H9 (cell line): ENCODE measurements around the gene FCSK. TPM values are rescaled to one million over a fixed set of nuclear protein-coding genes. Genes with fewer than 3 reads are reported as not detected.

Experiments
- DNase-seq: peaks from one replicate; pipeline ENCODE4 v3.0.0-alpha.2; 2017
- H2AFZ ChIP-seq: one replicate; pipeline ENCODE4 v1.6.1; 2013; ENCODE audit warnings: mild to moderate bottlenecking, low read length, control low read depth, moderate library complexity
- H2AK5ac ChIP-seq: 2 replicates; pipeline ENCODE4 v1.6.1; 2013; ENCODE audit warnings: low read length, control low read depth, mixed read lengths; ENCODE audit not compliant: insufficient read length
- H2BK120ac ChIP-seq: one replicate; pipeline ENCODE4 v1.6.1; 2013; ENCODE audit warnings: low read depth, mild to moderate bottlenecking, low read length, control low read depth, inconsistent platforms; ENCODE audit not compliant: poor library complexity, severe bottlenecking
- H2BK12ac ChIP-seq: 2 replicates; pipeline ENCODE4 v1.6.1; 2013; ENCODE audit warnings: low read length, control low read depth, mixed read lengths, low read depth; ENCODE audit not compliant: insufficient read length
- H2BK15ac ChIP-seq: 2 replicates; pipeline ENCODE4 v1.6.1; 2013; ENCODE audit warnings: low read depth, low read length, control low read depth
- H2BK20ac ChIP-seq: one replicate; pipeline ENCODE4 v1.6.1; 2013; ENCODE audit warnings: low read depth, mild to moderate bottlenecking, low read length, control low read depth, inconsistent platforms; ENCODE audit not compliant: poor library complexity, severe bottlenecking
- H2BK5ac ChIP-seq: 2 replicates; pipeline ENCODE4 v1.6.1; 2013; ENCODE audit warnings: low read length, control low read depth, mixed read lengths; ENCODE audit not compliant: insufficient read length
- H3K14ac ChIP-seq: 2 replicates; pipeline ENCODE4 v1.6.1; 2013; ENCODE audit warnings: low read length, control low read depth; ENCODE audit not compliant: insufficient read depth
- H3K18ac ChIP-seq: 2 replicates; pipeline ENCODE4 v1.6.1; 2013; ENCODE audit warnings: low read depth, mild to moderate bottlenecking, mixed read lengths, low read length, control low read depth; ENCODE audit not compliant: insufficient read length
- H3K23ac ChIP-seq: 2 replicates; pipeline ENCODE4 v1.6.1; 2013; ENCODE audit warnings: low read length, control low read depth, mixed read lengths, low read depth; ENCODE audit not compliant: insufficient read length
- H3K23me2 ChIP-seq: 2 replicates; pipeline ENCODE4 v1.6.1; 2013; ENCODE audit warnings: low read depth, mild to moderate bottlenecking, mixed read lengths, low read length, control low read depth; ENCODE audit not compliant: insufficient read length, poor library complexity, severe bottlenecking
- H3K27ac ChIP-seq: 2 replicates; pipeline ENCODE4 v1.5.1; 2013; ENCODE audit warnings: low read length, control low read depth, mixed read lengths, low read depth; ENCODE audit not compliant: insufficient read length
- H3K27me3 ChIP-seq: 2 replicates; pipeline ENCODE4 v1.6.1; 2013; ENCODE audit warnings: low read length, control low read depth, inconsistent platforms; ENCODE audit not compliant: insufficient read depth
- H3K4ac ChIP-seq: 2 replicates; pipeline ENCODE4 v1.6.1; 2013; ENCODE audit warnings: low read depth, mild to moderate bottlenecking, control low read depth, inconsistent platforms, low read length, moderate library complexity
- H3K4me1 ChIP-seq: 2 replicates; pipeline ENCODE4 v1.6.1; 2013; ENCODE audit warnings: low read length, control low read depth, inconsistent platforms; ENCODE audit not compliant: insufficient read depth
- H3K4me2 ChIP-seq: 2 replicates; pipeline ENCODE4 v1.6.1; 2013; ENCODE audit warnings: low read length, control low read depth, mixed read lengths; ENCODE audit not compliant: insufficient read length, insufficient read depth
- H3K56ac ChIP-seq: 2 replicates; pipeline ENCODE4 v1.6.1; 2013; ENCODE audit warnings: low read depth, mild to moderate bottlenecking, mixed read lengths, low read length, control low read depth; ENCODE audit not compliant: insufficient read length
- H3K79me1 ChIP-seq: 2 replicates; pipeline ENCODE4 v1.6.1; 2013; ENCODE audit warnings: low read depth, mild to moderate bottlenecking, moderate library complexity, low read length, control low read depth, inconsistent platforms; ENCODE audit not compliant: insufficient read depth, poor library complexity, severe bottlenecking
- H3K79me2 ChIP-seq: 2 replicates; pipeline ENCODE4 v1.6.1; 2013; ENCODE audit warnings: low read length, control low read depth, inconsistent platforms; ENCODE audit not compliant: insufficient read depth
- H3K9ac ChIP-seq: 2 replicates; pipeline ENCODE4 v1.6.1; 2013; ENCODE audit warnings: low read length, control low read depth, mixed read lengths; ENCODE audit not compliant: insufficient read length; ENCODE audit errors: extremely low read depth
- H3K9me3 ChIP-seq: one replicate; pipeline ENCODE4 v1.6.1; 2013; ENCODE audit warnings: low read depth, low read length, inconsistent platforms; ENCODE audit not compliant: control insufficient read depth
- H3T11ph ChIP-seq: one replicate; pipeline ENCODE4 v1.6.1; 2013; ENCODE audit warnings: mild to moderate bottlenecking, low read length, control low read depth, inconsistent platforms
- H4K20me1 ChIP-seq: one replicate; pipeline ENCODE4 v1.6.1; 2013; ENCODE audit not compliant: control insufficient read depth, insufficient read length, insufficient read depth
- H4K5ac ChIP-seq: 2 replicates; pipeline ENCODE4 v1.6.1; 2013; ENCODE audit warnings: low read depth, mild to moderate bottlenecking, mixed read lengths, low read length, control low read depth; ENCODE audit not compliant: insufficient read length
- H4K8ac ChIP-seq: replicated peaks from 2 replicates; pipeline ENCODE4 v1.6.1; 2013; ENCODE audit warnings: low read length, control low read depth, mixed read lengths, low read depth; ENCODE audit not compliant: insufficient read length
- H4K91ac ChIP-seq: 2 replicates; pipeline ENCODE4 v1.6.1; 2013; ENCODE audit warnings: low read depth, mild to moderate bottlenecking, moderate library complexity, mixed read lengths, low read length, control low read depth; ENCODE audit not compliant: insufficient read length
- H3K27ac Mint-ChIP-seq, 3 experiments: 2 replicates in 2 of 3; 3 replicates in 1 of 3; pipeline ENCODE4 v1.8.0; 2020 to 2021; ENCODE audit warnings: mixed read lengths in 3 of 3, mild to moderate bottlenecking in 1 of 3, moderate library complexity in 1 of 3
- H3K27me3 Mint-ChIP-seq: 2 replicates; pipeline ENCODE4 v1.8.0; 2021; ENCODE audit warnings: low read depth, mild to moderate bottlenecking, moderate library complexity, mixed read lengths
- H3K36me3 Mint-ChIP-seq, 3 experiments: 2 replicates in 2 of 3; 3 replicates in 1 of 3; pipeline ENCODE4 v1.8.0; 2020 to 2021; ENCODE audit warnings: low read depth in 3 of 3, mixed read lengths in 3 of 3; ENCODE audit not compliant: insufficient read depth in 1 of 3
- H3K4me1 Mint-ChIP-seq, 2 experiments: 2 replicates each; pipeline ENCODE4 v1.8.0; 2020; ENCODE audit warnings: mixed read lengths in 2 of 2
- H3K4me3 Mint-ChIP-seq, 2 experiments: 2 replicates in 1 of 2; 3 replicates in 1 of 2; pipeline ENCODE4 v1.8.0; 2020 to 2021; ENCODE audit warnings: mild to moderate bottlenecking in 2 of 2, mixed read lengths in 2 of 2, moderate library complexity in 1 of 2
- H3K9me3 Mint-ChIP-seq, 2 experiments: 2 replicates in 1 of 2; 3 replicates in 1 of 2; pipeline ENCODE4 v1.8.0; 2020; ENCODE audit warnings: mild to moderate bottlenecking in 2 of 2, mixed read lengths in 2 of 2, moderate library complexity in 1 of 2
- WGBS: extraction: QIAGEN DNeasy Blood & Tissue Kit; methylation state at CpG from one replicate; pipeline ENCODE4 v1.1.7; 2013; ENCODE audit warnings: missing lambda C conversion rate, low lambda C conversion rate, mixed read lengths; ENCODE audit not compliant: insufficient read length; ENCODE audit errors: extremely low coverage; 5-methylcytosine and 5-hydroxymethylcytosine counted together
- total RNA-seq: library from RNA; stranded (reverse); gene quantifications from 2 replicates; pipeline ENCODE4 v1.2.1, GENCODE V29; 2021
- TF ChIP-seq, protein P1 (sequence below): fragments of 200-600 bp; sonication (generic); conservative IDR thresholded peaks from 3 replicates; pipeline ENCODE4 v1.8.0; 2021; ENCODE audit warnings: antibody characterized with exemption, mild to moderate bottlenecking

FCSK gene
- total RNA-seq, 1 experiment from 2014 or later: 6.5 TPM

DNA sequence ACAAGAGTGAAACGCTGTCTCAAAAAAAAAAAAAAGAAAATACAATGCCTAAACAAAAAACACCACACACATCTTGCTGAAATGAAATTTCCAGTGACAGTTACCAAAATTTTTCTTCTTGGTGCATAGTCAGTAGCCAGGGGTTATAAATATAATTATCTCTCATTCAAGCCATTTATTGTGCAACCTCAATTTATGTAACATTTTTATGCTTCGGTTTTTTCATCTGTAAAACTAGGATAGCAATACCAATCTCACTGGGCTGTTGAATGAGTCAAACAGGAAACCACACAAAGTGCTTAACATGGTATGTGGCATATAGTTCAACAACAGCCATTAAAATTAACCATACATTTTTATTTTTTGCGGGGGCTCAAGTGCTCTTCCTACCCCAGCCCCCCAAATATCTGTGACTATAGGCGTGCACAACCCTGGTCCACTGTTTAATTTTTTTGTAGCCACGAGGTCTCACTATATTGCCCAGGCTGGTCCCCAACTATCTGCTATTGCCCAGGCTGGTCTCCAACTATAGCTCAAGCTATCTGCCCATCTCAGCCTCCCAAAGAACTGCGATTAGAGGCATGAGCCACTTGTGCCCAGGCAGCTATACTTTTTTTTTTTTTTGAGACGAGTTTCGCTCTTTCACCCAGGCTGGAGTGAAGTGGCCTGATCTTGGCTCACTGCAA lies 66.4 kb downstream of the FCSK start:
- no peaks in the 10 kb centered on the region for H3K27me3 Mint-ChIP-seq
- DNase-seq: no peak
- no peak overlapping the region for H2AFZ ChIP-seq
- no peak overlapping the region for H3K9ac ChIP-seq
- no peak overlapping the region for H2BK20ac ChIP-seq
- H3K27ac ChIP-seq: no peak overlapping the region
- no peak overlapping the region for H3K4me3 Mint-ChIP-seq
- no peaks in the 10 kb centered on the region for H3K79me1 ChIP-seq
- H3K4me1 Mint-ChIP-seq: peaks cover 12 to 16% of the 10 kb centered on the region in 2 experiments
- no peak overlapping the region for H4K8ac ChIP-seq
- H2BK15ac ChIP-seq: no peak overlapping the region
- peaks cover 4% of the 10 kb centered on the region; the same call in 1 of the 2 replicates for H3K4me1 ChIP-seq
- no peak overlapping the region for H2AK5ac ChIP-seq
- TF ChIP-seq, protein P1, sequence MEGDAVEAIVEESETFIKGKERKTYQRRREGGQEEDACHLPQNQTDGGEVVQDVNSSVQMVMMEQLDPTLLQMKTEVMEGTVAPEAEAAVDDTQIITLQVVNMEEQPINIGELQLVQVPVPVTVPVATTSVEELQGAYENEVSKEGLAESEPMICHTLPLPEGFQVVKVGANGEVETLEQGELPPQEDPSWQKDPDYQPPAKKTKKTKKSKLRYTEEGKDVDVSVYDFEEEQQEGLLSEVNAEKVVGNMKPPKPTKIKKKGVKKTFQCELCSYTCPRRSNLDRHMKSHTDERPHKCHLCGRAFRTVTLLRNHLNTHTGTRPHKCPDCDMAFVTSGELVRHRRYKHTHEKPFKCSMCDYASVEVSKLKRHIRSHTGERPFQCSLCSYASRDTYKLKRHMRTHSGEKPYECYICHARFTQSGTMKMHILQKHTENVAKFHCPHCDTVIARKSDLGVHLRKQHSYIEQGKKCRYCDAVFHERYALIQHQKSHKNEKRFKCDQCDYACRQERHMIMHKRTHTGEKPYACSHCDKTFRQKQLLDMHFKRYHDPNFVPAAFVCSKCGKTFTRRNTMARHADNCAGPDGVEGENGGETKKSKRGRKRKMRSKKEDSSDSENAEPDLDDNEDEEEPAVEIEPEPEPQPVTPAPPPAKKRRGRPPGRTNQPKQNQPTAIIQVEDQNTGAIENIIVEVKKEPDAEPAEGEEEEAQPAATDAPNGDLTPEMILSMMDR: no peak
- H3K36me3 Mint-ChIP-seq: peaks cover 14 to 39% (median 33%) of the 10 kb centered on the region in 3 experiments
- H3K14ac ChIP-seq: no peak overlapping the region
- H3K4me2 ChIP-seq: no peak overlapping the region
- no peak overlapping the region for H4K91ac ChIP-seq
- H3K79me2 ChIP-seq: peaks cover 15% of the 10 kb centered on the region; the same call in 1 of the 2 replicates
- no peak overlapping the region for H3K4ac ChIP-seq
- no peak overlapping the region for H3K27ac Mint-ChIP-seq
- peaks cover 10% of the 10 kb centered on the region for H3K23me2 ChIP-seq
- no peak overlapping the region for H3T11ph ChIP-seq
- H3K23ac ChIP-seq: no peak overlapping the region
- WGBS: no CpG with 5 or more reads among the region's 8 CpGs
- no peak overlapping the region for H2BK5ac ChIP-seq
- no peak overlapping the region for H2BK12ac ChIP-seq
- no peak overlapping the region for H2BK120ac ChIP-seq
- no peak overlapping the region for H3K56ac ChIP-seq
- H3K9me3 Mint-ChIP-seq: no peaks in the 10 kb centered on the region; a peak in 1 of 5 replicates
- H3K18ac ChIP-seq: no peak overlapping the region
- no peak overlapping the region for H4K5ac ChIP-seq
- H3K9me3 ChIP-seq: no peaks in the 10 kb centered on the region
- no peaks in the 10 kb centered on the region for H4K20me1 ChIP-seq
- H3K27me3 ChIP-seq: no peaks in the 10 kb centered on the region
